Suppressor macrophage treated with lipopolysaccharide for 4 hours (primary cell): Measurements from ENCODE around the gene RASSF8.

ENCODE experiments used
- DNase-seq: peaks from one replicate; pipeline ENCODE4 v3.0.0-alpha.2; 2020

Gene RASSF8

GRCh38 chr12:25962932-25963525, 4.5 kb downstream of the RASSF8 start:
- DNase-seq, result no peak

GRCh38 chr12:25965682-25966081, 7.2 kb downstream of the RASSF8 start:
- no peak for DNase-seq

- no peak for DNase-seq
Observed at GRCh38 chr12:25970082-25970481, 11.6 kb downstream of the RASSF8 start.

- no peak for DNase-seq
Observed at GRCh38 chr12:25970916-25971653, 12.6 kb downstream of the RASSF8 start.

GRCh38 chr12:25971654-25972041, 13.2 kb downstream of the RASSF8 start:
- DNase-seq, result no peak

GRCh38 chr12:25972783-25973182, 14.3 kb downstream of the RASSF8 start:
- no peak for DNase-seq

GRCh38 chr12:25975179-25975578, 16.7 kb downstream of the RASSF8 start:
- no peak for DNase-seq

- DNase-seq, result no peak
Observed at GRCh38 chr12:25975682-25976081, 17.2 kb downstream of the RASSF8 start.

GRCh38 chr12:25976289-25976688, 17.8 kb downstream of the RASSF8 start:
- DNase-seq, result no peak

- no peak for DNase-seq
Observed at GRCh38 chr12:25977047-25977446, 18.6 kb downstream of the RASSF8 start.

GRCh38 chr12:25979059-25979458, 20.6 kb downstream of the RASSF8 start:
- no peak for DNase-seq

GRCh38 chr12:25979563-25979962, 21.1 kb downstream of the RASSF8 start:
- no peak for DNase-seq

GRCh38 chr12:25980035-25980434, 21.6 kb downstream of the RASSF8 start:
- no peak for DNase-seq

GRCh38 chr12:25981597-25981996, 23.1 kb downstream of the RASSF8 start:
- DNase-seq, result no peak

- DNase-seq, result no peak
Observed at GRCh38 chr12:25982416-25982815, 23.9 kb downstream of the RASSF8 start.

- DNase-seq, result no peak
Observed at GRCh38 chr12:25983625-25984024, 25.1 kb downstream of the RASSF8 start.

- no peak for DNase-seq
Observed at GRCh38 chr12:25984759-25985158, 26.3 kb downstream of the RASSF8 start.

GRCh38 chr12:25985316-25986175, 27.1 kb downstream of the RASSF8 start:
- no peak for DNase-seq

GRCh38 chr12:25986180-25986579, 27.7 kb downstream of the RASSF8 start:
- DNase-seq, result no peak

- DNase-seq, result no peak
Observed at GRCh38 chr12:25988505-25988904, 30.0 kb downstream of the RASSF8 start.

- no peak for DNase-seq
Observed at GRCh38 chr12:25990495-25990894, 32.0 kb downstream of the RASSF8 start.

GRCh38 chr12:25992026-25992782, 33.7 kb downstream of the RASSF8 start:
- no peak for DNase-seq
